ENCODE results near the gene KCNK3.

The KCNK3 gene

GRCh38 chr2:26692279-26692896 lies at the start of gene KCNK3:
TSS of gene KCNK3 (plus strand) at chr2:26692722. CDS start at chr2:26692876, 154 bp downstream.
- DNase-seq (ENCODE audit: extremely low read depth, low read depth): no peak
- TF ChIP-seq, protein P1, sequence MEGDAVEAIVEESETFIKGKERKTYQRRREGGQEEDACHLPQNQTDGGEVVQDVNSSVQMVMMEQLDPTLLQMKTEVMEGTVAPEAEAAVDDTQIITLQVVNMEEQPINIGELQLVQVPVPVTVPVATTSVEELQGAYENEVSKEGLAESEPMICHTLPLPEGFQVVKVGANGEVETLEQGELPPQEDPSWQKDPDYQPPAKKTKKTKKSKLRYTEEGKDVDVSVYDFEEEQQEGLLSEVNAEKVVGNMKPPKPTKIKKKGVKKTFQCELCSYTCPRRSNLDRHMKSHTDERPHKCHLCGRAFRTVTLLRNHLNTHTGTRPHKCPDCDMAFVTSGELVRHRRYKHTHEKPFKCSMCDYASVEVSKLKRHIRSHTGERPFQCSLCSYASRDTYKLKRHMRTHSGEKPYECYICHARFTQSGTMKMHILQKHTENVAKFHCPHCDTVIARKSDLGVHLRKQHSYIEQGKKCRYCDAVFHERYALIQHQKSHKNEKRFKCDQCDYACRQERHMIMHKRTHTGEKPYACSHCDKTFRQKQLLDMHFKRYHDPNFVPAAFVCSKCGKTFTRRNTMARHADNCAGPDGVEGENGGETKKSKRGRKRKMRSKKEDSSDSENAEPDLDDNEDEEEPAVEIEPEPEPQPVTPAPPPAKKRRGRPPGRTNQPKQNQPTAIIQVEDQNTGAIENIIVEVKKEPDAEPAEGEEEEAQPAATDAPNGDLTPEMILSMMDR (IDR thresholded peaks at IDR 0.05; ENCODE audit: low read depth, low read length, missing control alignments): no peak

DNA sequence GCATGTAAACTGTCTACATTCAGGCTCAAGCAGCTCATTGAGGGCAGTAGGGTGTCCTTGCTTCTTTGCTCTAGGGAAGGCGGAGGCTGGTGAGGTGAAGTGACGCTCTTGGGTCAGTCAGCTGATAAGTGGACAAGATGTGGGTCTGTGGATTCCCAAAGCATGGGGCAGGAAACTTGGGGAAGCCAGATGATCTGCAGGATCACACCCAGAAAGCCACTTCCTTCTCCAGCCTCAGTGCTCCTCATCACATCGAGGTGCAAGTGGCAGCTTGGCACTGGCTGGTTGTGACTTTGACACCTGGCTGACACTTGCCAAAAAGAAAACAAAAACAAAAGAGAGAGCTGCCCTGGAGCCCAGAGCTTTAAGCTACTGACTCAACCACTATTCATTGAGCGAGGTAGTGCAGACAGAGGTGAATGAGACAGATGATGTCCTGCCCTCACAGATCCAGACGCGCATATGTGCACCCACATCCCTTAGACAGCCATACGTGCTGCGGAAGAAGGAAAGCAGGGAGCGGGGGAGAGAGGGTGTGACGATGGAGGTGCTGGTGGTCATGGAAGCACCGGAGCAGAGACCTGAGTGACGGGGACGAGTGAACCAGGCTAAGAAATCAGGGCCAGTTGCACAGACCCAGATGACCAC lies 48.2 kb upstream of the KCNK3 start:
- DNase-seq (ENCODE audit: extremely low read depth, low read depth): no peak
- TF ChIP-seq, protein P1 (IDR thresholded peaks at IDR 0.05; ENCODE audit: low read depth, low read length, missing control alignments): no peak
- H3K4me3 ChIP-seq (replicated peaks; ENCODE audit: low read depth, low read length): no peak overlapping the region

More at GRCh38 chr2:26692279-26692896, at the start of gene KCNK3:
- no peak within 1 kb of the TSS for H3K4me3 ChIP-seq (replicated peaks; ENCODE audit: low read depth, low read length)

DNA sequence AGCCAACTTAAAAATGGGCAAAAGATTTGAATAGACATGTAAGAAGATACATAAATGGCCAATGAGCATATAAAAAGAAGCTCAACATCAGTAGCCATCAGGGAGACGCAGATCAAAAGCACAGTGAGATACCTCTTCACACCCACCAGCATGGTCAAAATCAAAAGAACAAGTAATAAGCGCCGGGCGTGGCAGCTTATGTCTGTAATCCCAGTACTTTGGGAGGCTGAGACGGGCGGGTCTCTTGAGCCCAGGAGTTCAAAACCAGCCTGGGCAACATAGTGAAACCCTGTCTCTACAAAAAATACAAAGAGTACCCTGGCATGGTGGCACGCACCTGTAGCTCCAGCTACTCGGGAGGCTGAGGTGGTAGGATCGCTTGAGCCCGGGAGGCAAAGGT lies 46.8 kb upstream of the KCNK3 start:
- TF ChIP-seq, protein P1 (IDR thresholded peaks at IDR 0.05; ENCODE audit: low read depth, low read length, missing control alignments): no peak
- DNase-seq (ENCODE audit: extremely low read depth, low read depth): no peak
- no peak overlapping the region for H3K4me3 ChIP-seq (replicated peaks; ENCODE audit: low read depth, low read length)

DNA sequence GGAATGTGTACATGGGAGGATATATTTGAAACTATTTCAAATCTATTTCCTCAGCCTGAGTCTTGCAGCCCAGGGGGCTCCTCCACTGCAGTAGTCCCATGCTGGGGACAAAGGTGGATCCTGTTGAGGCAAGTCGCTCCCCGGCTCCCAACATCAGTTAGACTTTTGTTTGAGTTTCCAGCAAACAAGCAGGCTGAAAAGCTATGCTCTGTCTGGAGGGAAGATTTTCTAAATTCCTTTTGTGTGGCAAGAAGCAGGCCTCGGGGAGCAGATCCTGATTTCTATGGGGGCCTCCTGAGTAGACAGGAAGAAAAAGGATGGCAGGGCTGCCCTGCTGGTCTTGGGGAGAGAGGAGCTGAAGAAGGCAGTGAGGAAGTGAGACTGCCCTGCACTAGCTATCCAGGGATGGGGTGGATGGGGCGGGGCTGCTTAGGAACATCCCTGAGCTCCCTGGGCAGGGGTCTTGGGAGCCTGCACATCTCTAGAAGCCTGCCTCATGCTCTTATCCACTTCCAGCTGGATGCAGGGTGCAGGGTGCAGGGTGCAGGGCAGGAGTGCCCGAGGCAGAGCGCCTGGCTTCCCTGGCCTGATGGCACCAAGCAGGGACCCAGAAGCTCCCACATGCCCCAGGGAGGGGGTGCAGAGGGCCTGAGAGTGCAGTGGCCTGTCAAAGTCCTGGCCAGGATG lies 45.4 kb upstream of the KCNK3 start:
- TF ChIP-seq, protein P1 (IDR thresholded peaks at IDR 0.05; ENCODE audit: low read depth, low read length, missing control alignments): no peak
- DNase-seq (ENCODE audit: extremely low read depth, low read depth): no peak
- H3K4me3 ChIP-seq (replicated peaks; ENCODE audit: low read depth, low read length): no peak overlapping the region

DNA sequence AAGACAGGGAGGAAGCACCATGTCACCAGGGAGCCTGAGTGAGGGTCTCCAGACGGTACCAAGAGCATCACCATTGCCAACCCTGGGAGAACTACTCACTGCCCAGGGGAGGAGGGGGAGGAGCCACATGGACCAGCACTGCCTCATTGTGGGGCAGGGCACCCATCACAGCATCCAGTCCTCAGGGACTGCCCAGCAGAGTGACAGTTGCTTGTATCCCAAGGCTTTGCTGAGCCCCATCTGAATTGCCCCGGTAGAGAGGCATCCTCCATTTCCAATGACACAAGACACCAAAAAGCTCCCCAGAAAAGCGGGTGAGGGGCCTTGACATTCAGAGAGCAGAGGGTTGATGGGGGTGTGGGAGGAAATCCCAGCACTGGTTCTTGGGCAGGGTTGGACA lies 44.5 kb upstream of the KCNK3 start:
- TF ChIP-seq, protein P1 (IDR thresholded peaks at IDR 0.05; ENCODE audit: low read depth, low read length, missing control alignments): no peak
- no peak overlapping the region for H3K4me3 ChIP-seq (replicated peaks; ENCODE audit: low read depth, low read length)
- DNase-seq (ENCODE audit: extremely low read depth, low read depth): no peak

DNA sequence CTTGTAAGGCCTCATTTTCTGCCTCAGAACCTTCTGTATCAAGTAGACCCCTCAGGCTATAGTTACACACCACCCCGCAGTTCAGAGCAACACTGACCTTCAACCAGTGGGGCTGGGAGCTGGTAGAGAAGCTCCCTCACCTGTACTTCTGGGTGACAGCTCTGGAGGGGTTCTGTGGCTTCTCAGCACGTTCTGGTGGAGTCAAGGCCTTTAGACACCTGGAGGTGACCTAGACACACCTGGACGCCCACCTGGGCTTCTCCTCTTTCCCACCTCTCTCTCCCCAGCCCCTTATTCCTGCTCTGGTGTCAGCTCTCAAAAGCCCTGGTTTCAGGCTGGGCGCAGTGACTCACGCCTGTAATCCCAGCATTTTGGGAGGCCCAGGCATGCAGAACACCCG lies 44.0 kb upstream of the KCNK3 start:
- no peak overlapping the region for H3K4me3 ChIP-seq (replicated peaks; ENCODE audit: low read depth, low read length)
- DNase-seq (ENCODE audit: extremely low read depth, low read depth): no peak
- TF ChIP-seq, protein P1 (IDR thresholded peaks at IDR 0.05; ENCODE audit: low read depth, low read length, missing control alignments): no peak
